NCI-H510A (cell line): ENCODE results near the gene LRRC27.
"Not testable (repeated sequence)": the region's sequence is repeated elsewhere in the genome, so short reads cannot be mapped to it uniquely, and the experiment has no call there.

ENCODE experiments used
- DNase-seq: peaks from one replicate; lab custom pipeline; 2025; lab: John Stamatoyannopoulos, UW

LRRC27 gene

GRCh38 chr10:132314881-132315280, 17.1 kb upstream of the LRRC27 start:
- not testable (repeated sequence) for DNase-seq

- no peak for DNase-seq
Measured at GRCh38 chr10:132316133-132316532, 15.9 kb upstream of the LRRC27 start.

- not testable (repeated sequence) for DNase-seq
Measured at GRCh38 chr10:132317477-132317876, 14.5 kb upstream of the LRRC27 start.

GRCh38 chr10:132319853-132320653, 11.9 kb upstream of the LRRC27 start:
- DNase-seq = no peak

- no peak for DNase-seq
Measured at GRCh38 chr10:132320654-132321469, 11.1 kb upstream of the LRRC27 start.

GRCh38 chr10:132321726-132322125, 10.3 kb upstream of the LRRC27 start:
- DNase-seq = no peak

GRCh38 chr10:132322586-132323048, 9.4 kb upstream of the LRRC27 start:
- DNase-seq = no peak

GRCh38 chr10:132324186-132324585, 7.8 kb upstream of the LRRC27 start:
- no peak for DNase-seq

- DNase-seq = no peak
Measured at GRCh38 chr10:132326344-132326889, 5.6 kb upstream of the LRRC27 start.

GRCh38 chr10:132326925-132327324, 5.1 kb upstream of the LRRC27 start:
- no peak for DNase-seq

GRCh38 chr10:132328106-132328505, 3.9 kb upstream of the LRRC27 start:
- DNase-seq = no peak

GRCh38 chr10:132328738-132329137, 3.3 kb upstream of the LRRC27 start:
- no peak for DNase-seq

GRCh38 chr10:132329565-132330485, 2.2 kb upstream of the LRRC27 start:
- DNase-seq = no peak

GRCh38 chr10:132330486-132330833, 1.5 kb upstream of the LRRC27 start:
- DNase-seq = no peak

- DNase-seq = no peak
Measured at GRCh38 chr10:132332433-132332754, 401 bp downstream of the LRRC27 start.

GRCh38 chr10:132333386-132333785, 1.4 kb downstream of the LRRC27 start:
- DNase-seq = no peak

- DNase-seq = no peak
Measured at GRCh38 chr10:132334631-132335188, 2.7 kb downstream of the LRRC27 start.

GRCh38 chr10:132335189-132336063, 3.4 kb downstream of the LRRC27 start:
- no peak for DNase-seq

- no peak for DNase-seq
Measured at GRCh38 chr10:132336064-132336746, 4.2 kb downstream of the LRRC27 start.

- DNase-seq = no peak
Measured at GRCh38 chr10:132336919-132337407, 5.0 kb downstream of the LRRC27 start.
